HEK293T (cell line): ENCODE results near the gene CSNK1G1.

Experiments
- CTCF ChIA-PET: fragments of 350-600 bp; formaldehyde crosslinking; extraction: SDS; loops from one replicate; lab custom pipeline; 2021; ENCODE audit warnings: antibody characterized with exemption, inconsistent platforms; lab: Yijun Ruan, JAX
- POLR2A ChIA-PET: fragments of 350-600 bp; formaldehyde crosslinking; extraction: SDS; loops from one replicate; lab custom pipeline; 2020; ENCODE audit warnings: antibody characterized with exemption, inconsistent platforms; lab: Yijun Ruan, JAX
- DNase-seq: peaks from one replicate; pipeline ENCODE4 v3.0.0; 2012; ENCODE audit warnings: mixed read lengths; ENCODE audit errors: extremely low spot score
- ARNT ChIP-seq: fragments of 450-650 bp; IDR thresholded peaks from 2 replicates; pipeline ENCODE4 v1.6.1; 2017; ENCODE audit warnings: mild to moderate bottlenecking
- BHLHE40 ChIP-seq: fragments of 450-650 bp; IDR thresholded peaks from 2 replicates; pipeline ENCODE4 v1.6.1; 2016; ENCODE audit warnings: mild to moderate bottlenecking, moderate library complexity, borderline replicate concordance
- CTBP1 ChIP-seq: fragments of 450-650 bp; IDR thresholded peaks from 2 replicates; pipeline ENCODE4 v1.6.1; 2016; ENCODE audit warnings: borderline replicate concordance
- ELF4 ChIP-seq: fragments of 450-650 bp; IDR thresholded peaks from 2 replicates; pipeline ENCODE4 v1.6.1; 2017; ENCODE audit warnings: antibody characterized with exemption
- FOXA1 ChIP-seq: fragments of 450-650 bp; IDR thresholded peaks from 2 replicates; pipeline ENCODE4 v1.6.1; 2016; ENCODE audit warnings: mild to moderate bottlenecking
- FOXK2 ChIP-seq: fragments of 450-650 bp; IDR thresholded peaks from 2 replicates; pipeline ENCODE4 v1.6.1; 2016; ENCODE audit warnings: mild to moderate bottlenecking
- FOXM1 ChIP-seq: fragments of 450-650 bp; IDR thresholded peaks from 2 replicates; pipeline ENCODE4 v1.6.1; 2017; ENCODE audit warnings: mild to moderate bottlenecking, borderline replicate concordance
- HDGF ChIP-seq: fragments of 450-650 bp; IDR thresholded peaks from 2 replicates; pipeline ENCODE4 v1.6.1; 2017; ENCODE audit warnings: antibody characterized with exemption, borderline replicate concordance
- L3MBTL2 ChIP-seq: fragments of 450-650 bp; conservative IDR thresholded peaks from 2 replicates; pipeline ENCODE4 v1.6.1; 2016; ENCODE audit warnings: mild to moderate bottlenecking
- LEF1 ChIP-seq: fragments of 450-650 bp; IDR thresholded peaks from 2 replicates; pipeline ENCODE4 v1.6.1; 2017; ENCODE audit warnings: mild to moderate bottlenecking, borderline replicate concordance
- NFRKB ChIP-seq: fragments of 450-650 bp; IDR thresholded peaks from 2 replicates; pipeline ENCODE4 v1.6.1; 2016; ENCODE audit warnings: mild to moderate bottlenecking, moderate library complexity
- PKNOX1 ChIP-seq: fragments of 450-650 bp; IDR thresholded peaks from 2 replicates; pipeline ENCODE4 v1.6.1; 2016
- SP1 ChIP-seq: fragments of 450-650 bp; IDR thresholded peaks from 2 replicates; pipeline ENCODE4 v1.6.1; 2017
- SUZ12 ChIP-seq: fragments of 450-650 bp; IDR thresholded peaks from 2 replicates; pipeline ENCODE4 v1.6.1; 2016; ENCODE audit warnings: mild to moderate bottlenecking
- TARDBP ChIP-seq: fragments of 450-650 bp; IDR thresholded peaks from 2 replicates; pipeline ENCODE4 v1.6.1; 2016
- ZNF384 ChIP-seq: fragments of 450-650 bp; IDR thresholded peaks from 2 replicates; pipeline ENCODE4 v1.6.1; 2016

Gene CSNK1G1

GRCh38 chr15:64191971-64192830 lies 163.8 kb downstream of the CSNK1G1 start:
- ChIA-PET CTCF (no interaction called here), POLR2A (no interaction called here)
- no peak for DNase-seq
- no peak for TF ChIP-seq SP1
- no peak for TF ChIP-seq L3MBTL2
- no peak for TF ChIP-seq TARDBP

GRCh38 chr15:64187396-64188191 lies 168.4 kb downstream of the CSNK1G1 start:
- CTCF ChIA-PET, result interaction anchor here (0.5 to 0.7 kb wide), 2 partner anchors 111 to 206 kb away, joined by 3 read pairs; no protein-coding TSS in a partner anchor
- POLR2A ChIA-PET, result no interaction called here
- DNase-seq, result no peak
- TF ChIP-seq TARDBP, result no peak
- no peak for TF ChIP-seq SP1
- TF ChIP-seq FOXM1, result no peak
- 0 out of 2 replicates have a peak, but pooled peaks have one; percentile 7 for TF ChIP-seq PKNOX1
- TF ChIP-seq NFRKB, result no peak
- TF ChIP-seq L3MBTL2, result no peak
- no peak for TF ChIP-seq FOXA1
- TF ChIP-seq CTBP1, result no peak

GRCh38 chr15:64185146-64185911 lies 170.6 kb downstream of the CSNK1G1 start:
- TF ChIP-seq SUZ12 (no peak), FOXA1 (no peak), NFRKB (no peak), L3MBTL2 (no peak), FOXK2 (no peak), BHLHE40 (no peak), ARNT (no peak), TARDBP (no peak), ELF4 (no peak), CTBP1 (no peak), HDGF (no peak), FOXM1 (no peak), ZNF384 (no peak), SP1 (no peak), PKNOX1 (no peak), LEF1 (no peak)
- DNase-seq, result no peak
- ChIA-PET CTCF (no interaction called here), POLR2A (no interaction called here)

DNA sequence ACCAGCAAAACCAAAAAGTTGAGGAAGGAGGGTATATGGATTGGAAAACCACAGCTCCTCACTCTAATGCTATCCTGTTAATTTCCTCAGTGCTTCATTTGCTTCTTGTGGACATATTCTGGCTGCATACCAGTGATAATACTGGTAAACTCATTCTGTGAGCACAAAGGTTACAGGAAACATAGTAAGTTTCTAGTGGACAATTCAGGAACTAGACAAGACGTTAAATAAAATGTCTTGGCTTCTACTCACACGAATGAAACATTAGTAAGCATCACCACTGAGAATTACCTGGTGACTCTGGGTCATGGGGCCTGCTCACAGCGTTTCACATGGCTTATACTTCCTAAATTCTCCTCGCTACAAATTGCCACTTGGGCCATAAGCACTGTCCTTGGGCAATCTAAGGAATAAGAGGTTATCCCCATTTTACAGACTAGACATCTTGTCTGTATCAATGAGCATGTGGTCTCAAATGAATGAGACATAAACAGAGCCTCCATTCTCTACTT lies 173.1 kb downstream of the CSNK1G1 start:
- DNase-seq, result no peak
- ChIA-PET POLR2A (no interaction called here), CTCF (no interaction called here)
- no peak for TF ChIP-seq ZNF384
- TF ChIP-seq L3MBTL2, result no peak
- TF ChIP-seq BHLHE40, result no peak
- TF ChIP-seq PKNOX1, result no peak
- no peak for TF ChIP-seq HDGF
- TF ChIP-seq FOXA1, result no peak
- no peak for TF ChIP-seq NFRKB
- TF ChIP-seq FOXM1, result no peak
- no peak for TF ChIP-seq FOXK2
- TF ChIP-seq LEF1, result no peak
- TF ChIP-seq TARDBP, result no peak
- no peak for TF ChIP-seq SUZ12
- no peak for TF ChIP-seq CTBP1
- no peak for TF ChIP-seq ARNT
- no peak for TF ChIP-seq SP1
- TF ChIP-seq ELF4, result no peak

GRCh38 chr15:64180235-64180824 lies 175.6 kb downstream of the CSNK1G1 start:
- DNase-seq, result no peak
- ChIA-PET POLR2A (no interaction called here), CTCF (no interaction called here)
- no peak for TF ChIP-seq BHLHE40
- no peak for TF ChIP-seq PKNOX1
- no peak for TF ChIP-seq SP1
- no peak for TF ChIP-seq L3MBTL2
- no peak for TF ChIP-seq FOXM1
- TF ChIP-seq ARNT, result no peak
- TF ChIP-seq LEF1, result no peak
- TF ChIP-seq ZNF384, result no peak
- TF ChIP-seq ELF4, result no peak
